Choroid plexus epithelial cell (primary cell): ENCODE data around the gene PDCD1.

Source experiments
- DNase-seq: peaks from one replicate; pipeline ENCODE4 v3.0.0-alpha.2; 2010; ENCODE audit warnings: low read depth
- H3K4me3 ChIP-seq: 2 replicates; pipeline ENCODE4 v1.5.1; 2011; ENCODE audit warnings: low read depth, mild to moderate bottlenecking, control low read depth, low read length, moderate library complexity
- TF ChIP-seq, protein P1 (sequence below): conservative IDR thresholded peaks from 2 replicates; pipeline ENCODE4 v1.5.1; 2011; ENCODE audit warnings: low read depth, mild to moderate bottlenecking, control low read depth, inconsistent platforms, low read length, moderate library complexity

PDCD1 gene

DNA sequence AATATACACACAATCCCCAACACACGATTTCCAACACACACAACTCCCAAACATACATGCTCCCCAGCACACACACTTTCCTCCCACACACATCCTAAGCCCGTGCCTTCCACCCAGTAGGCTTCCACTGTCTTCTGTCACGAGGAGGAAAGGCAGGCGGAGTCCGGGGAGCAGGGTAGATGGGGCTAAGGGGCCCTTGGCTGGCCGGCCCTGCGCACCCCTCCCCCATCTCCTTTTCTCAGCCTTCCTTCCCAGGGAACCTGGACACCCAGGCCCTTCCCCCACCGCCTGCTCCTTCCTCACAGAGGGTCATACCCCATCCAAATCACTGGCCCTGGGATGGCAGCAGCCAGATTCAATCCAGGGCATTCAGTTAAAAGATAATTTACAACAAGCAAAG, 3.4 kb upstream of the PDCD1 start:
- DNase-seq = no peak
- TF ChIP-seq, protein P1, sequence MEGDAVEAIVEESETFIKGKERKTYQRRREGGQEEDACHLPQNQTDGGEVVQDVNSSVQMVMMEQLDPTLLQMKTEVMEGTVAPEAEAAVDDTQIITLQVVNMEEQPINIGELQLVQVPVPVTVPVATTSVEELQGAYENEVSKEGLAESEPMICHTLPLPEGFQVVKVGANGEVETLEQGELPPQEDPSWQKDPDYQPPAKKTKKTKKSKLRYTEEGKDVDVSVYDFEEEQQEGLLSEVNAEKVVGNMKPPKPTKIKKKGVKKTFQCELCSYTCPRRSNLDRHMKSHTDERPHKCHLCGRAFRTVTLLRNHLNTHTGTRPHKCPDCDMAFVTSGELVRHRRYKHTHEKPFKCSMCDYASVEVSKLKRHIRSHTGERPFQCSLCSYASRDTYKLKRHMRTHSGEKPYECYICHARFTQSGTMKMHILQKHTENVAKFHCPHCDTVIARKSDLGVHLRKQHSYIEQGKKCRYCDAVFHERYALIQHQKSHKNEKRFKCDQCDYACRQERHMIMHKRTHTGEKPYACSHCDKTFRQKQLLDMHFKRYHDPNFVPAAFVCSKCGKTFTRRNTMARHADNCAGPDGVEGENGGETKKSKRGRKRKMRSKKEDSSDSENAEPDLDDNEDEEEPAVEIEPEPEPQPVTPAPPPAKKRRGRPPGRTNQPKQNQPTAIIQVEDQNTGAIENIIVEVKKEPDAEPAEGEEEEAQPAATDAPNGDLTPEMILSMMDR = no peak
- no peak overlapping the region for H3K4me3 ChIP-seq

DNA sequence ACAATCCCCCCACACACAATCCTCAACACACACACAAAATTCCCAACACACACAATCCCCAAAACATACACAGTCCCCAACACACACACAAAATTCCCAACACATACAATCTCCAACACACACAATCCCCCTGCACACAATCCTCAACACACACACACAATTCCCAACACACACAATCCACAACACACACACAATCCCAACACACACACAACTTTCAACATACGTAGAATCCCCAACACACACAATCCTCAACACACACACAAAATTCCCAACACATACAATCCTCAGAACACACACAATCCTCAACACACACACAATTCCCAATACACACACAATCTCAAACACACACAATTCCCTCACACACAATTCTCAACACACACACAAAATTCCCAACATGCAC, 2.6 kb upstream of the PDCD1 start:
- no peak overlapping the region for H3K4me3 ChIP-seq
- no peak for DNase-seq
- TF ChIP-seq, protein P1 = no peak

DNA sequence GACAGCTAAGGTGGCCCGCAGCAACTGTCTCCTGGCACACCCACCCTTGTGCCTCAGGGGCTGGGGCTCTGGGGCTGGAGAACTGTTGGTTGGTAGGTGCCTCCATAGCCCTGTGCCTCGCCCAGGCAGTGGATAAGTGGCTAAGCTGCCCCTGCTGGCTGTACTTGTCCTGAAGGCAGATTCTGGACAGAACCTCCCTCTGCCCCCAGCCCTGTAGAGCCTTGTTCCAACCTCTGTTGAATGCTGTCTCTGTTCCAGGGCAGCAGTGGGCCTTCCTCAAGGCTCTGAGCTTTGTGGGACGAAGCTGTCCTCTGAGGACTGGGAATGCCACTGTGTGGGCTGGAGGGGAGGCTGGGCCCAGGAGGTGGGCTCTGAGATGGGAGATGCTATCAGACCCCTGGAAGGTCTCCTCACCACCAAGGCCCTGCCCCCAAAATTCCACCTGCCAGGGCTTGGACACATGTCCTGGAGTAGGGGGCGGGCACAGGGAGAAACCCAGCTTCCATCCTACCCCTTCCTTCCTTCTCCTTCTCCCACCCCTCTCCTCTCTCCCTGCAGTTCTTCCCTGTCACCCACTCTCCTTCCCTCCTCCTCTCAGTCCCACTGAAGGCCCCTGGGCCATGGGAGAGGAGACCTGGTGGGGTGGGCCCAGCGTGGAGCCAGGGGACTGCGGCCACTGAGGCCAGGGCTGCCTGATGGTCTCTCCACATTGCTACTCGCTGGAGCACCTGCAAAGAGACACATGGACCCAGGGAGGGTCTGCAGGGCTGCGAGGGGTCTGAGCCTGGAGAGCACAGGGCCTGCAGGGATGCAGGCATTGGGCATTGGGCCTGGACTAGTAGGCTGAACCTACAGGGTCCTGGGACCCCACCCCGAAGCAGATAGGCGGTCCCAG, 1.7 kb upstream of the PDCD1 start:
- DNase-seq = no peak
- no peak overlapping the region for H3K4me3 ChIP-seq

DNA sequence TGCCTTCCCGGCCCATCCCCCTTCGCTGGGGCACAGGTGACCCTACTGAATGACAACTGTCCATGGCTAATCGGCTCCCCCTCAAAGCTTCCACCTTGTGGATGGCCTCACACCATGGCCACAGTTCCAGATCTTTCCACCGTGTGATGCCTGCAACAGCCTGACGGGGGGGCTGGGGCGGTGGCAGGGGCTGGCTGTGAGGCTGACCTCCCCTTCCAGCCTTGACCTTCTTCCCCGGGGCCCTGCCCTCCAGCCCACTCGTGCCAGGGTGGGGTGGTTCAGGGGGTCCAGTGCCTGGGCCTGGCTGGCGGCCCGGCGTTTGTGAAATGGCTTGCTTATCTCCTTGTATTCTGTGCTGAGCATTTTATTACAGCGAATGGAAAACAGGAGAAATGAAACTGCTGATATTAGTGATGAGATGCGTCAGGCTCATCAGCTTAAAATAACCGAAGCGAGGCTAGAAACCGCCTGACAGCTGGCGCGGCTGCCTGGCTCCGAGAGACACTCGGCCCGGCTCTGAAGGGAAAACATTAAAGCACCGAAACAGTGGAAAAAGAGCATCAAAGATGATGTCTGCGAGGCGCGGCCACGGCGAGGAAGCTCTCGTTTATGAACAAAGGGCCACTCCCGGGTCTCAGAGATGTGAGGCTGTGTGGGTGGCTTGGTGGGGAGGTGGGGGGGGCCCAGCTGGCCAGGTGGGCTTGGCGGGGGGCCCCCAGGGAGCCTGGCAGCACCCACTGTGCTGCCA, 916 bp upstream of the PDCD1 start:
- DNase-seq = peak; percentile 51

More for the DNA sequence above, 1.7 kb upstream of the PDCD1 start:
- TF ChIP-seq, protein P1 = no peak

DNA sequence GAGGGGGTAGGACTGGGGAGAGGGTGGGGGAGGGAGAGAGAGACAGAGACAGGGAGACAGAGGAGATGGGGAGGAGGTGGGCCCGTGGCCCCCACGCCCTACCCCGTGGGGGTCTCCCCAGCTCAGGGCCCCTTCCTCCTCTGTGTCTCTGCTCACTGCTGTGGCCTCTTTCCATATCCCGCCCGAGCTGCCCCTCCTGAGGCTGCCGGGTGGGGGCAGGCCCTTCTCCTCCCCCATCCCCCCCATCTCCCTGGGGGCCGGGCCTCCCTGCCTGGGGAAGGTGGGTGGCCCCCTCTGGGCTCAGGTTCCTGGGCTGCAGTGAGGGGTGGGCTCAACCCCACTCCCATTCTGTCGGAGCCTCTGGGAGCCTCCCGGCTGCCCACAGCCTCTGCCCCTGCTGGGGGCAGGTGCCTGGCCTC, 332 bp upstream of the PDCD1 start:
- TF ChIP-seq, protein P1 = no peak
- no peak overlapping the region for H3K4me3 ChIP-seq
- DNase-seq = no peak

More for the DNA sequence above, 916 bp upstream of the PDCD1 start:
- TF ChIP-seq, protein P1 = no peak
- H3K4me3 ChIP-seq = no peak overlapping the region

DNA sequence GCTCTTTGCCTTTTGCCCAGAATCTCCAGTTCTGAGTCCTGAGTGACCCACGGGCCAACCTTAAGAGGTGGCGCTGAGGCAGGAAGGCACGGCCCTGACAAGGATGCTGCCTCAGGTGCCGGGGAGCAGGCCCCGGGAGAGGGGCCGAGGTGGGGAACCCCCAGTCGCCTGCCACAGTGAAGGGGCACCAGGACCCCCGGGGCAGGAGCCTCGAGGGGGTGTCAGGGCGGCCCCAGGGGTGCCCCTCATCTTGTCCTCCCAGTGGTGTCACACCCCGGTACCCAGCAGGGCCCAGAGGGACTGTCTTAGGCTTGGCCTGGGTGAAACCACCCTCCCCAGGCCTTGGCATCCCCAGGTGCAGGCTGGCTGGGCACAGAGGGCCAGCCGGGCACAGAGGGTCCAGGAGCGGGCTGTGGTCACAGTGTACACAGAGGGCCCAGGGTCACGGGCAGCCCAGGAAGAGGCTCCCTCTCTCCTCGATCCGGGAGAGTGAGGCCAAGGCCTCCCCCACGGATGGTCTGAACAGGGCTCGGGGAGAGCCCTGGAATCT, 1.0 kb downstream of the PDCD1 start:
- DNase-seq = no peak
- TF ChIP-seq, protein P1 = no peak

More for the DNA sequence above, 1.0 kb downstream of the PDCD1 start:
- H3K4me3 ChIP-seq = no peak overlapping the region
